ENCODE measurements around the gene ARHGAP28. TPM values are rescaled to one million over a fixed set of nuclear protein-coding genes. Genes with fewer than 3 reads are reported as not detected.

ARHGAP28 gene
- total and polyA plus RNA-seq, 11 donors, result 0.42 to 7.5 (median 1.8) TPM

GRCh38 chr18:6939972-6940371 is 210.5 kb downstream of the ARHGAP28 start:
- WGBS, 4 donors, result 88 to 95% (median 94%) methylated on average over 4 of the region's 4 CpGs
- ATAC-seq (no peak), DNase-seq (no peak)
- no peak overlapping the region for H3K27ac ChIP-seq
- no peaks in the 10 kb centered on the region for H3K9me3 ChIP-seq
- H3K27me3 ChIP-seq, result peaks cover 0 to 12% (median 0%) of the 10 kb centered on the region in 9 donors
- TF ChIP-seq, protein P1, sequence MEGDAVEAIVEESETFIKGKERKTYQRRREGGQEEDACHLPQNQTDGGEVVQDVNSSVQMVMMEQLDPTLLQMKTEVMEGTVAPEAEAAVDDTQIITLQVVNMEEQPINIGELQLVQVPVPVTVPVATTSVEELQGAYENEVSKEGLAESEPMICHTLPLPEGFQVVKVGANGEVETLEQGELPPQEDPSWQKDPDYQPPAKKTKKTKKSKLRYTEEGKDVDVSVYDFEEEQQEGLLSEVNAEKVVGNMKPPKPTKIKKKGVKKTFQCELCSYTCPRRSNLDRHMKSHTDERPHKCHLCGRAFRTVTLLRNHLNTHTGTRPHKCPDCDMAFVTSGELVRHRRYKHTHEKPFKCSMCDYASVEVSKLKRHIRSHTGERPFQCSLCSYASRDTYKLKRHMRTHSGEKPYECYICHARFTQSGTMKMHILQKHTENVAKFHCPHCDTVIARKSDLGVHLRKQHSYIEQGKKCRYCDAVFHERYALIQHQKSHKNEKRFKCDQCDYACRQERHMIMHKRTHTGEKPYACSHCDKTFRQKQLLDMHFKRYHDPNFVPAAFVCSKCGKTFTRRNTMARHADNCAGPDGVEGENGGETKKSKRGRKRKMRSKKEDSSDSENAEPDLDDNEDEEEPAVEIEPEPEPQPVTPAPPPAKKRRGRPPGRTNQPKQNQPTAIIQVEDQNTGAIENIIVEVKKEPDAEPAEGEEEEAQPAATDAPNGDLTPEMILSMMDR (IDR thresholded peaks at IDR 0.05), result no peak
- TF ChIP-seq POLR2A (IDR thresholded peaks at IDR 0.05), result no peak
- intact Hi-C loops (cut with DNase I), result no loop called here
- H3K36me3 ChIP-seq, result no peaks in the 10 kb centered on the region
- no peaks in the 10 kb centered on the region for H3K4me1 ChIP-seq
- no peak overlapping the region for H3K4me3 ChIP-seq

DNA sequence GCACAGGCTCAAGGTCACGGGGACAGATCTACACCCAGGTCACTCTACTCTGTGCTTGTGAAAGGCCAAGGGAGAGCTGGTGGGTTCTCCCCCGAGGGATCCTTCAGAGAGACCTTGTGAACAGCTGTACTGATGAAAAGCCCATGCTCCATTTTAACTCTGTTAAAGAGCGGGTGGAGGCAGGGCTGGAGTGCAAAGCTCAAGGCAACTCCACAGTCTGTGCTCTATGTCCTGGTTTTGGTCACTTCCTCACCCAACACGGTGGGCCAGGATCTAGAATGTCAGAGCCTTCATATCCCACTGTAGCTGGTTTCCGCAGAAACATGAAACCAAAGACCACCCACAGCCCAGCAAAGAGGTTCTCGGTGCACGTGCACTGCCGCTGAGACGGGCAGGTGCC is 210.9 kb downstream of the ARHGAP28 start:
- DNase-seq, result no peak
- 86 to 89% (median 88%) methylated on average over 8 to 9 of the region's 9 CpGs for WGBS, 4 donors
- H3K4me3 ChIP-seq, result no peak overlapping the region
- intact Hi-C loops (cut with DNase I), result no loop called here
- H3K27ac ChIP-seq, result no peak overlapping the region
- peaks cover 0 to 12% (median 0%) of the 10 kb centered on the region in 9 donors for H3K27me3 ChIP-seq
- ATAC-seq, result no peak
- no peak for TF ChIP-seq POLR2A (IDR thresholded peaks at IDR 0.05)
- TF ChIP-seq, protein P1 (IDR thresholded peaks at IDR 0.05), result no peak
- no peaks in the 10 kb centered on the region for H3K9me3 ChIP-seq
- no peaks in the 10 kb centered on the region for H3K36me3 ChIP-seq
- H3K4me1 ChIP-seq, result no peaks in the 10 kb centered on the region

- intact Hi-C loops (cut with DNase I), result no loop called here
- WGBS, 4 donors, result 81 to 83% (median 83%) methylated on average over 11 of the region's 11 CpGs
- no peaks in the 10 kb centered on the region for H3K4me1 ChIP-seq
- no peak for ATAC-seq
- no peak for DNase-seq
- H3K27ac ChIP-seq, result no peak overlapping the region
- H3K27me3 ChIP-seq, result peaks cover 0 to 7% (median 0%) of the 10 kb centered on the region in 9 donors
- H3K9me3 ChIP-seq, result no peaks in the 10 kb centered on the region
- no peak overlapping the region for H3K4me3 ChIP-seq
- TF ChIP-seq, protein P1 (IDR thresholded peaks at IDR 0.05), result no peak
- no peak for TF ChIP-seq POLR2A (IDR thresholded peaks at IDR 0.05)
- no peaks in the 10 kb centered on the region for H3K36me3 ChIP-seq
Observed at GRCh38 chr18:6941996-6942395, 212.5 kb downstream of the ARHGAP28 start.

DNA sequence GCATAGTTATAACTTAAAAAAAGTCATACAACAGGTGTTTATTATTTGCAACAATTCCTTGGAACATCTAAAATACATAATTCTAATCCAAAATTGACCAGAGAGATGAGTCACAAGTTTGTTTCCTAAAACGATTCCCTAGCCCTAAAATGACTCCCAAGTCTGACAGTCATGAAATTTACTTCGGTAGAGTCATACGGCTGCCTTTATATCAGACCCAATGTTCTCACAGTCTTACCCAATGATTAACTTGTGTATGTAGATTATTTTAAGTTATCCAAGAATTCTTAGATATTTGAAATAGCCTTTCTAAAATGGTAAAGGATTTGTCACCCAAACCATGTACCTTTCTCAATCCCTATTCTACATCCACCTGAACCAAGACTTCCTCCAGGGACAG is 213.2 kb downstream of the ARHGAP28 start:
- WGBS, 4 donors, result 90 to 92% (median 91%) methylated on average over 3 of the region's 3 CpGs
- no peak overlapping the region for H3K27ac ChIP-seq
- H3K9me3 ChIP-seq, result no peaks in the 10 kb centered on the region
- ATAC-seq, result no peak
- no peaks in the 10 kb centered on the region for H3K4me1 ChIP-seq
- H3K4me3 ChIP-seq, result no peak overlapping the region
- DNase-seq, result no peak
- TF ChIP-seq, protein P1 (IDR thresholded peaks at IDR 0.05), result no peak
- no peak for TF ChIP-seq POLR2A (IDR thresholded peaks at IDR 0.05)
- H3K36me3 ChIP-seq, result no peaks in the 10 kb centered on the region
- peaks cover 0 to 7% (median 0%) of the 10 kb centered on the region in 9 donors for H3K27me3 ChIP-seq
- intact Hi-C loops (cut with DNase I), result no loop called here
